ENCODE results near the gene PRKAR2B.
"Not testable (repeated sequence)": the region's sequence is repeated elsewhere in the genome, so short reads cannot be mapped to it uniquely, and the experiment has no call there.

The PRKAR2B gene

DNA sequence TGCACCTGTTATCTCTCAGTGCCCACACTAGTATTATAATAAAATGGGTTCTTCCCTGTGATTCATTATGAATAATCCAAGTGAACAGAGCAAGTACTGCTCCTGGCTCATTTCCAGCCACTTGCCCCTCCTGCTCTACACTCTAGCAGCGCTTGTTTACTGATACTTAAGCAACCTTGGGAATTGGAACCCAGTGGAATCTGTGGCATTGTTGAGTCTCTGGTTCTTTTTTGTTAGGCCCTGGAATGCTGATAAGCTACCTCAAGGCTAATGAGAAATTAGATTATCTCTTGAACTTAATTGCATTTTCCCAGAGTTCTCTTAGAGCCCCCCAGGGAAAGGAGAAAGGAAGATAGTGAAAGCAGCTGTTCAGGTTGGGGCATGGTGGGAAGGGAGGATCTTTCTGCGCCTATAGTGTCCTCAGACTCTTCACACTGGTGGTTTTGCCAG, 34.0 kb downstream of the PRKAR2B start:
- no peak for DNase-seq (ENCODE audit: low read depth in 2 of 2)

DNA sequence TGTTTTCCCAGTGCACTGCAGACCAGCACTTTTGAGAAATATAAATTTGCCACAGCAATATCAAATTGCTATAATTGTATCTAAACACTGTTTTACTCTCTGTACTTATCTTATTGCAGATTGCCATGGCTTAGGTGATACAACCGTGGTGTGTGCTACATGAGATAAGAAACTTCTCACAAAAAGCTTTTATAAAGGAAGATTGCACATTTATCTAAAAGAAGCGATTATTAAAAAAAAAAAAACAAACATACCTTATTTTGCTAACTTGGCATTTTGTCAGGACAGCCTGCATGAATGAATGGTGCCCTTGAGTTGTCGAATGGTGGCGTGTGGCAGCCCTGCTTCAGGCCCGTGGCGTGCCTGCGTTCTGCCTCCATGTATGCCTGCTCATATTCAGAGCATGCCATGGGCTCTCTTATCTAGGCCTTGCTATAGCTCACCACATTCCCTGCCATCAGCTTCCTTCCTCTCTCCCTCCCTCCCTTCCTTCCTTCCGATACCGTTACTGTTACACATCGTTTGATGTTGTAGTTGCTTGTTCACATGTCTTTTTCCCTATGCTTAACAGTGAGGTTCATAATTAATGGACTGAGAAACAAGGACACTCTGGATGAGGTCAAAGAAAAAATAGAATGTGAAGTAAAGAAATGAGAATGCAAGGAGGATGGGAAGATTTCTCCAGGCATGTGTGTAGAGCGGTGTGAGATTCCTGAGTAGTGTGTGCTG, 34.9 kb downstream of the PRKAR2B start:
- DNase-seq (ENCODE audit: low read depth in 2 of 2): no peak

DNA sequence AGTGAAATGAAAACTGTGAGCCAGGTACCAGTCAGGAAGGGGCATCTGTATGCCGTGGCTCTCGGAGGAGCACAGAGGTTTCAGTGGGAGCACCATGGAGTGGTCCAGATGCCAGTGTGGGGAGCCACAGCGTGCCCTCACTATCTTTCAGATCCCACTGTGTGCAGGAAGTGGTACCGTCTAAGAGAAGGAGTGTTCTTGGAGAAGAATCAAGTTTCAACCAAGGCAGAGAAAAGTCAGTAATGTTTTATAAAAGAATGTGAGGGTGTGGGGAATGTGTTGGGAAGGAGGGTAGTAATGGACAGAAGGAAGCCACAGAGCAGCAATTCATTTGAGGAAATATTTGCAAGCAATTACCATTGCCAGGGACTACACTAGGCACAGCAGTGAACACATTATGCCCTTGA, 35.6 kb downstream of the PRKAR2B start:
- DNase-seq (ENCODE audit: low read depth in 2 of 2): no peak

DNA sequence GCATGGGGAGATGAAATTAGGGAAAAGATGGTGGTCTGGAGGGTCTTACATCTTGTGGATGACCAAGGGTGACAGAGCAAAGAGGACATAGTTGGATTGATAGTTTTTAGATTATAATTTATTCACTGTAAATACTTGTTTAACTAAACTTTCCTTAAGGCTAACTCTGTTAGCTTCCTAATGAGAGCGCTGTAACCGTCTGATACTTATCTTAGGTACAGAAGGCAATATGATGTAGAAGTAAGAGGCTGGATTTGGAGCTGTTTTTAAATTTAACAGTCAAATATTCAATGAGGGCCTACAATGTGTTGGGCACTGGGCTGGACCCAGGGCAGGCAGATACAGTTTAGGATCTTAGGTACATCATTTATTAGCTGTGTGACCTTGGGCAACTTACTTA, 36.0 kb downstream of the PRKAR2B start:
- DNase-seq (ENCODE audit: low read depth in 2 of 2): no peak

DNA sequence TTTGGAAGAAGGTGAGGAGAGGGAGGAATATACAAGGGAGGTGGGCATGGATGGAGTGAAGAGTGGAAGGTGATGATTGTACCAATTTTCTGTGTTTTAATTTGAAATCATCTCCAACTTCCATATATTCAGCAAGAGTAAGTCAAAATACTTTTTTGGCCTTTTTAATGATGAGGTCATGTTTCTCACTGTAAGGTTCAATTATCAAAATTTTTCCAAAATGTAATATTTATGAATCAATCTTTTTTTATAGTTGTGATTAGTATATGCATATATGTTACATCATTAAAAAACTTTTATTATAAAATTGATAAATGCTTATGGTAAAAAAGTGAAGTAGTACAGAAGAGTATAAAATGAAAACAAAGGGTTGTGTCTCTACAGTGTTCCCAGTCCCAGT, 40.7 kb downstream of the PRKAR2B start:
- no peak for DNase-seq (ENCODE audit: low read depth in 2 of 2)

DNA sequence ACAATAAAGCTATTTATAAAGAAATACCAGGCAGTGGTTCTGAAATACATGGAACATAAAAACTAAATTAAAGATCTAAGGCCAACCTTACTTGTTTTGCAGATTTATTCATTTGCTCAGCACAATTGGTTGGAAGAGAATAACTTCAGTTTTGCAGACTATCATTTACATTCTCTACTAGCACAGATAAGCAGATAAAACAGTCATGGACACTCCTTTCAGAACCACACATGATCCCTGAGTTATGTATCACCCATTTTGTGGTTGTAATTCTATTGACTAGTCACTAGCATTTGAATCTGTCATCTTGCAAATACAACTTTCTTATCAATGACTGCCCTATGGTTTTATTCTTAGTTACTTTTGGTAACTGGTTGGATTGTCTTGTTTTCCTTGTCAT, 45.1 kb downstream of the PRKAR2B start:
- no peak for DNase-seq (ENCODE audit: low read depth in 2 of 2)

DNA sequence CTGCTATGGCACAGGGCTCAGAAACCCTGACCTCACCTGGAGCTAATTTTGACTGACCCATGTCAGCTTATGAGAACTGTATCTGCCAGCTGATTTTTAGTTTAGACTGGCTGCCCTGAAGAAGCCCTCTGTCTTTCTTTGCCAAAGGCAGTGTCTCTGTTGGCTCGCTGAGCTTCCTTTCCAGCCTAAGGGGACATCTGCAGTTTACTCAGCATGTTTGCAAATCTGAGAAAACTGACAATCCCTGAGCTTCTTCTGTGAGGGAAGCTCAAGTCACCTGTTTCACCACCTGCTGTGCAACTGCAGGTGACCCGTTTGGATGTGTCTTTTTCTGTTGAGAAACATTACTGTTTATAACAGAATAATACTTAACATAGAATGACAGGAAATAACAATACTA, 46.0 kb downstream of the PRKAR2B start:
- no peak for DNase-seq (ENCODE audit: low read depth in 2 of 2)

DNA sequence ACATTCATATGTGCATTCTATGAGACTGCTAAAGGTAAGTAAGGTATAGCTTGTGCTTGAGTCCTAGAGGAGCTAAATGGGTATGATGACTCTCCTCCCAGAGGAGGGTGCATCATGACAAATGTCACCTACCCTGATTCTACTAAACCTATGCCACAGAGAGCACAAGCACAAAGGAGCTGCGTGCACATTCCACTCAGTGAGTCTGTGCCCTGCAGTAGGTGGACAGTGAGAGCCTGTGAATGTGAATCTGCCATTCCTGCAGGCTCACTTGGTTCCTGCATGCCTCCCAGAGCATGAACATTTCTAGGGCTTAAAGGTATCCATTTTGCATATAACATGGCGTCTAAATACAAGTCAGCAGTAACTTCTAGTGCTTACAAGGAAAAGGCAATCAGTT, 46.8 kb downstream of the PRKAR2B start:
- DNase-seq (ENCODE audit: low read depth in 2 of 2): no peak

DNA sequence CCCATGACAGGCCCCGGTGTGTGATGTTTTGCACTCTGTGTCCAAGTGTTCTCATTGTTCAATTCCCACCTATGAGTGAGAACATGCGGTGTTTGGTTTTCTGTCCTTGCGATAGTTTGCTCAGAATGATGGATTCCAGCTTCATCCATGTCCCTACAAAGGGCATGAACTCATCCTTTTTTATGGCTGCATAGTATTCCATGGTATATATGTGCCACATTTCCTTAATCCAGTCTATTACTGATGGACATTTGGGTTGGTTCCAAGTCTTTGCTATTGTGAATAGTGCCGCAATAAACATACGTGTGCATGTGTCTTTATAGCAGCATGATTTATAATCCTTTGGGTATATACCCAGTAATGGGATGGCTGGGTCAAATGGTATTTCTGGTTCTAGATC, 49.2 kb downstream of the PRKAR2B start:
- not testable (repeated sequence) for DNase-seq (ENCODE audit: low read depth in 2 of 2)

DNA sequence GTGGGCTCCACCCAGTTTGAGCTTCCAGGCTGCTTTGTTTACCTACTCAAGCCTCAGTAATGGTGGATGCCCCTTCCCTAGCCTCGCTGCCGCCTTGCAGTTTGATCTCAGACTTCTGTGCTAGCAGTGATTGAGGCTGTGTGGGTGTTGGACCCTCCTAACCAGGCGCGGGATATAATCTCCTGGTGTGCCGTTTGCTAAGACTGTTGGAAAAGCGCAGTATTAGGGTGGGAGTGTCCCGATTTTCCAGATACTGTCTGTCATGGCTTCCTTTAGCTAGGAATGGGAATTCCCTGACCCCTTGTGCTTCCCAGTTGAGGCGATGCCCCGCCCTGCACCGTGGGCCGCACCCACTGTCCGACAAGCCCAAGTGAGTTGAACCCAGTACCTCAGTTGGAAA, 54.6 kb downstream of the PRKAR2B start:
- not testable (repeated sequence) for DNase-seq (ENCODE audit: low read depth in 2 of 2)

DNA sequence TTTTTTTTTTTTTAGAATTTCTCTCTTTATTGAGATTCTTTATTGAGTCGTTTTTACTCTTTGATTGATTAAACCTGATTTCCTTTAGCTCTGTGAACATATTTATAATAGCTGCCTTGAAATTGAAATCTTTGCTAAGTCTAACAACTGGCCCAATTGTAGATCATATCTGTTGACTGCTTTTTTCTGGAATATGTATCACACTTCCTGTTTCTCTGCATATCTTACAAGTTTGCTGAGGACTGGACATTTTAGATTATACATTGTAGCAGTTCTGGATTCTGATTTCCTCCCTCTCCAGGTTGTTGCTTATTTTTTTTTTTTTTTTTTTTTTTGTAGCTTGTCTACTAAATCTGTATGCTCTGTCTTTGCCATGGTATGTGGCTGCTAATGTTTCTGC, 56.3 kb downstream of the PRKAR2B start:
- no peak for DNase-seq (ENCODE audit: low read depth in 2 of 2)

DNA sequence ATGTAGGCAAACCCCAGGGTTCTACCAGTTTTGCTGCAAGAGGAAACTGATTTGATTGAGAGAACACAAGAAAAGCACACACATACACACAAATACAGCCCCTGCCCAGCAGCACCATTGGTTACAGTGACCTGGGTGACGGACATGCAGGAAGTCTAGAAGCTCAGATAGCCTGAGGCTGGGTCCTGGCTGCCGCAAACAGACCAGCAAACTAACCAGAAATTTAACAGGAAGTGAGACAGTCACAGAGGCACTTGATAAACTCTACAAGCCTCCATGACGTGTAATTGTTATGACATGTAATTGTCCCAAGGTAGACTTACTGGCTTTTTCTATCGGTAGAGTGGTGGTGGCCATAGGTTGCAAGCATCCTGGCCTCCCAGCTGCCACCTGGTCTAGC, 58.9 kb downstream of the PRKAR2B start:
- no peak for DNase-seq (ENCODE audit: low read depth in 2 of 2)

DNA sequence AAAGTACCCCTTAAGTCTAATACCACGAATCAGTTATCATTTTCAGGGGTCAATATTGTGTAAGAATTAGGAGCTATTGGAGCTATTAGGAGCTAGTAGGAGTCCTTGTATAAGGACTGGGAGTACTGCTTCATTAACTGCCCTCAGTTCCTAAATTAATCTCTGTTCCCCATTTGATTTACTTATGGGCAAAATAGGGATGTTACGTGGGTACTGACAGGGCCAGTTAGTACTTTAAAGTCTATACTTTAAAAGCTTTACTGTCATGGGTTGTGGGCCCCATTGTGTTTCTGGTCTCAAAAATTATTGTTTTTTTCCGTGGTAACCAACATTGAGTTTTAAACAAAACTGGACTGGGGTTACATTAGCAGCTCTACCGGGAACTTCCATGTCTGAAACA, 60.3 kb downstream of the PRKAR2B start:
- no peak for DNase-seq (ENCODE audit: low read depth in 2 of 2)

DNA sequence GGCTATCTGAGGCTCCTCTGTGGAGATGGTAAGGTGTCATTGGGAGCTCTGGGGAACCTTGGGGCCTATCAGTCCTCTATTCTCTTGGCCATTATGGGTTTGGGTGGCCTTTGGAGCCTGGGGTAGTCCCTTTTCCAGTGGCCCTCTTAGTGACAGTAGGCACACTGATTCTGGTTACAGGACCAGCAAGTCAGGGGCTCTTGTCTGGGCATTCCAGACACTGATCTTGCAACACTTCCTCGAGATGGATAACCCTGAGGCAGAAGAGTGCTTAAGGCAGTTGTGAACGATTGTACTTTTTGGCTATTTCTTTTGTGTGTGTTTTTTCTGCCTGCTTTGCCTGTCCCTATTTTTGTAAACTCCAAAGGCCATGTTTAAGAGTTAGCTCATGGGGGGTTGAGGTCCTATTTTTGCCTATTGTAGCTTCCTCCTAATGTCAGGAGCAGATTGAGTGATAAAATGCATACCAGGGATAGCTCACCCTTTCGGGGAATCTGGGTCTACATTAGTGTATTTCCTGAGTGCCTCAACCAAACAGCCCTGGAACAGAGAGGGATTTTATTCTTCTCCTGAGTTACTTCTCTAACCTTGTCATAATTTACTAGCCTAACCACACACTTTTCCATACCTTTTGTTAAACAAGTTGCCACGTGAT, 61.2 kb downstream of the PRKAR2B start:
- DNase-seq (ENCODE audit: low read depth in 2 of 2): no peak

DNA sequence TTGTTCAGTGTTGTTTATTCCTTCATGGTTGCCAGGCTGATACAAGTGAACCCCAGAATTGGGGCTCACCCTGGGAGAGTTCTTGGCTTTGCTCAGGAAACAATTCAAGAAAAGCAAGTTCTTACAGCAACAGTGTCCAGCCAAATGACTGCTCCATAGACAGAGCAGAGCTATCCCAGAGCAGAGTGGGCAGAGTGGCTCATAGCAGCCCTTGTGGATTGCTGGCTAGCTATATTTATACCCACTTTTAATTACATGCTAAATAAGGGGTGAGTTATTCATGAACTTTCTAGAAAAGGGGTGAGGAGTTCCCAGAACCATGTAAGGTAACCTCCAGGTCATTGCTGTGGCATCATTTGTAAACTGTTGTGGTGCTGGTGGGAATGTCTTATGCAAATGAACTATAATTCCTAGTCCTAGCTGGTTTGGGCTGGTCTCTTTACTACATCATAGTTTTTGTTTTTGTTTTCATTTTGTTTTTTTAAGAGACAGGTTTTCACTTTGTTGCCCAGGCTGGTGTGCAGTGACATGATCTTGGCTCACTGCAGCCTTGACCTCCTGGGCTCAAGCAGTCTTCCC, 64.4 kb downstream of the PRKAR2B start:
- DNase-seq (ENCODE audit: low read depth in 2 of 2): no peak

DNA sequence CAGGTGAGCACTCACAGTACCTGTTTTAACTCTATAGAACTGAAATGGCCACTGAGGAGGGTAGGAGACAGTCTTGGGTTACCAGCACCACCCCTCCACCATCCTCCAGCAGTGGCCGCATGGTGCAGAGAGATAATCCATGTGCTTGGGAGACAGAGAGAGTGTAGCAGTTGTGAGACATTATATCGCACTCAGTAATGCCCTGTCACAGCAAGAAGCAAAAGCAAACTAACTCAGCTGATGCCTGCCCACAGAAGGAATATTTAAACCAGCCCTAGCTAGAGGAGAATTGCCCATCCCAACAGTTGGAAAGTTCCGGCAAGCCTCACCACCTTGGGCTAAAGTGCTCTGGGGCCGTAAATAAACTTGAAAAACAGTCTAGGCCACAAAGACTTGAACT, 65.5 kb downstream of the PRKAR2B start:
- no peak for DNase-seq (ENCODE audit: low read depth in 2 of 2)

DNA sequence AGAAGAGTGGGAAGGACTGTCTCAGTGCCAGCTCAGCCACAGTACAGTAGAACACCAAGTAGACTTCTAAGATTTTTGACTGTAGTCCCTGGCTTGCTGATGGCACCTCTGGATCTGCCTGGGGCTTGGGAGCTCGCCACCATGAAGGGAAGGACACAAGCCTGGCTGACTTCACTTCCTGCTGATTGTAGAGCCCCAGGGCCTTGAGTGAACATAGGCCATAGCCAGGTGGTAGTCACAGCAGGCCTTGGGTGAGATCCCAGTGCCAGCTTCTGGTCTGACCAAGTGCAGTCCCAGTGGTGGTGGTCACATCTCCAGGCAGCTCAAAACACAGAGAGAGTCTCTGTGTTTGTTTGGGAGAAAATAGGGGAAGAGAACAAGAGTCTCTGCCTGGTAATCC, 66.7 kb downstream of the PRKAR2B start:
- DNase-seq (ENCODE audit: low read depth in 2 of 2): no peak

DNA sequence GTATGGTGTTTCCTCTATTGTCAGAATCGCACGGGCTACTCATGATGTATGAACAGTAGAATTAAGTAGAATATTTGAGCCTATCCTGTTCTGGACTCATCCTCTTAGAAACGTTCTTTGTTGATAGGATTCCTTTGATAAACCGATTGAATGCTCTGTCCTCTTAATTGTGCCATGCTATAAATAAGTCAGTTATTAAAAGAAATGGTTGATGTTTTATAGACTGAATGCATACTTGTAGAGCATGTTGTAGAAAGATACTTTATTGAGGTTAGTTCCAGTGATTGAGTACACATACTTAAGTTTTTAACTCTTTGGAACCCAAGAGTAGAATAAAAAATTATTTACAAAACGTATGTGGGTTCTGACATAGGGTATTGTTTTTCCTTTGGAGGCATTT, 69.4 kb downstream of the PRKAR2B start:
- no peak for DNase-seq (ENCODE audit: low read depth in 2 of 2)

DNA sequence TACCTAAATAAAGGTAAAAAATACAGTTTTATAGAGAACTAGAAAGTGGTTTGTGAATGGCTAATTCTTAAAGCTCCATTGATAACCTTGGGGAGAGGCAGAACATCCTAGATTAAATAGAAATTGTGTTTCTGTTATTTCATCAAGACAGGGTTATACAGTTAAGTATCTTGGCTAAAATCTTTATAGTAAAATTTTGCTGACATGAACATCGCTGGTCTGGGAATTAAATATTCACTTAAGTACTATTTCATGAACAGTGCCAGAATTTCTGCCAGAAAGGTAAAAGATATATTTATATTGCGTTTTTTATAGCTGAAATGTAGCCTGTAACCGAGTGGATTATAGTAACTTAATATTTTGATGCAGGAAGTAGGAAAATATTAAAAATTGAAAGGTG, 70.6 kb downstream of the PRKAR2B start:
- no peak for DNase-seq (ENCODE audit: low read depth in 2 of 2)

DNA sequence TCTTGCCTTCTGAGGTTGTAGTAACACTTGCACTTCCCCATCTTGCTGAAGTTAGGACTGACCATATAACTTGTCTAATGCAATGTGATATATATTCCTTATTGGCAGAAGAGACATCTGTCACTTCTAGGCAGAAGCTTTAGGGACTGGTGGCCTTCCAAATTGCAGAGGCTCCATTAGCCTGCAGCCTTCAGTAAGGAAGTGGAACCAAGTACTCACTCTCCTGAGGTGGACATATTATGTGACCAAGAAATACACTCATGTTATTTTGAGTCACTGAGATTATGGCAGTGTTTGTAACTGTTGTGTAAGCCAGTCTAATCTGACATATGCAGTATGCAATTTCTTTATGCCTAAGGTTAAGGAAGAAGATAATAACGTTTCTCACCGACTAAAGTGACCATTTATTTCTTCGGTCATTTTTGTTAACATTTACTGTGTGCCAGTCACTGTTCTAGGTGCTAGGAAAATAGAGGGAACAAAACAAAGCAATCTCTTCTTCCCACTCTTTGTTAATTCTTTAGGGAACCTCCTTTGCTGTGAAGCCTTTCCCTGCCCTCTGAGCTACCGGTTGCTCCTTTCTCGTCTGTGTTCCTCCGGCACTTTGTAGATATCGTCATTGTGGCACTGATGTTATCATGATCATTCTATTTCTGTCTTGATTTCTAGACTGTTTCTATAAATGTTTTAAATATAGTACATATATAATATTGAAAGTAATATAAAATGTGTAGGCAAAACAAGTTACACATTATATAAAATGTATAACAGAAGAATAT, 71.4 kb downstream of the PRKAR2B start:
- DNase-seq (ENCODE audit: low read depth in 2 of 2): no peak

DNA sequence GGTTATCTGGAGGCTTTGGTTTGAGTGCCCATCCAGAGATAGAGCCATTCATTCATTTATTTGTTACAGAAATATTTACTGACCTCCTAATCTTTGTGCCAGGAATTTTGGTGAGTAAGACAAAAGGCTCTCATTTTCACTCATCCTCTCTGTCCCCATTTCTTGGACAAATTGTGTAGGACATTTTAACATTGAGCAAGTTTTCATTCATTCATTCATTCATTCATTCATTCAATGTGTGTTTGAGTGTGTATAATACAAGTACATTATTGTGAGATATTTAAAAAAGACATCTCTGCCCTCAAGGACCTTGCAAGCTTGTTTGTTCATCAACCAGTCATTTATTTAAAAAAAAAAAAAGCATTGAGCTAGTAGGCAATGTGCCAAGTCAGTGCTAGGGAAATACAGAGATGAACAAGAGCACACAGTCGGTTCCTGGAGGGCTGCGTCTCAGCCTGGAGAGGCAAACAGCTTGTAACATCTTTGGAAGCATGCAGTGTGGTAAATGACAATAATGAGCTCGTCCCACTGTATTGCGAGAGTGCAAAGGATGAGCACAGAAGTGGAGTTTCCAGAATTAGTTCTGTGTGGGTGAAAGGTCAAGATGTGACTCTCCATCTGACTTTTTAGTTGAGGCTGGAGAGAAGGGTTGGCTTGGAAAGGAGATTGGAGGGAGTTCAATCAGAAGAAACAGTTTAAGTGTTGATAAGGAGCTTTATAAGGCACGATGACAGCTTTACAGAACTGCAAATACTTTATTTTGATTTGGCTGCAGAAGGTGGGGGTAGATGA, 73.8 kb downstream of the PRKAR2B start:
- no peak for DNase-seq (ENCODE audit: low read depth in 2 of 2)

Data from stimulated activated CD8-positive, alpha-beta memory T cell treated with anti-CD3 and anti-CD28 coated beads, Interleukin-2, amount 100 ng/mL, for 48 hours (primary cell).